ENCODE measurements around the gene PACSIN2.
"Not testable (repeated sequence)": the region's sequence is repeated elsewhere in the genome, so short reads cannot be mapped to it uniquely, and the experiment has no call there.

Gene PACSIN2

DNA sequence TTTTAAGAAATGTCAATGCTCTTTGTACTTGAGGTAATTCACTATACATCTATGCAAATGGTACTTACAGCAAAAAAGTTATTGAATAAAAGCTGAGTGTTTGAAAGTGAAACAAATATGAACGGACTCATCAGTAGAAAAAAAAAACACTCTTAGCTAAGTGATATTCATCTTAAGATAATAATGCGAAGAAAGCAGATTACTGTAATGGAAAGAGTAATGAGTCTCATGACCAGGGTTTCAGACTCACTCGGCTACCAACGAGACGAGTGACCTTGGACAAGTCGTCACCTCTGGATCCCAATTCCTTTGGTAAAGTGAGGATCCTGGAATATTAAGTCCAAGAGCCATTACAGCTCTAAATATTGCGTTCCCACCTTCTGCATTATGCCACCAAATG, 57.0 kb downstream of the PACSIN2 start:
- peaks cover 3% of the 10 kb centered on the region; the same call in 1 of the 2 replicates for H3K36me3 ChIP-seq (ENCODE audit: insufficient read depth, low read length)
- H3K79me2 ChIP-seq (ENCODE audit: control insufficient read depth, insufficient read depth, low read length, unreplicated experiment), result peaks cover 73% of the 10 kb centered on the region
- H3K27ac ChIP-seq (ENCODE audit: low read depth, low read length), result no peak overlapping the region
- peaks cover 11% of the 10 kb centered on the region for H3K4me1 ChIP-seq (ENCODE audit: control insufficient read depth, insufficient read depth, low read length, unreplicated experiment)
- H3K27me3 ChIP-seq (ENCODE audit: insufficient read depth, low read length), result no peaks in the 10 kb centered on the region
- no peak overlapping the region for H2AFZ ChIP-seq (ENCODE audit: low read length, unreplicated experiment)
- H3K4me3 ChIP-seq (ENCODE audit: low read depth, low read length), result no peak overlapping the region

DNA sequence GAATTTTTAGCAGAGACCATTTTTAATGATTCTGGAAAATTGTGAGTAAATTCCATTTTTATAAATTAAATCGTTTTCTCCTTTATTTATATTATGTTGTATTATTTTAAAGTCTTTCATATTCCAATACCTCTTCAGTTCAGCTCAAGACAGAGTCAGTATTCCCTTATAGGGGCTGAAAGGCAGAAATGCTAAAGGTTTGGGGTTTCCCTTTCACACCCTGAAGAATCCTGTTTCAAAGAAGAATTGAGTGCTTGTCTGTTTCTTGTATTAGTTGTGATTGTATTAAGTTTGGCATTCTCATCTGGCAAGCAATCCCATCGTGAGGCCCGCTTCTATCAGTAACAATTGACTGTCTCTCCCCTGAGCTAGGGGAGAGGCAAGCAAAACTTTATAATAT, 57.4 kb downstream of the PACSIN2 start:
- Histone ChIP-seq H3K36me3 (ENCODE audit: insufficient read depth, low read length) (peaks cover 3% of the 10 kb centered on the region; the same call in 1 of the 2 replicates), H3K79me2 (ENCODE audit: control insufficient read depth, insufficient read depth, low read length, unreplicated experiment) (peaks cover 73% of the 10 kb centered on the region), H3K4me1 (ENCODE audit: control insufficient read depth, insufficient read depth, low read length, unreplicated experiment) (peaks cover 11% of the 10 kb centered on the region), H2AFZ (ENCODE audit: low read length, unreplicated experiment) (no peak overlapping the region), H3K27ac (ENCODE audit: low read depth, low read length) (no peak overlapping the region), H3K27me3 (ENCODE audit: insufficient read depth, low read length) (no peaks in the 10 kb centered on the region), H3K4me3 (ENCODE audit: low read depth, low read length) (no peak overlapping the region)

- H3K27me3 ChIP-seq (ENCODE audit: insufficient read depth, low read length), result no peaks in the 10 kb centered on the region
- peaks cover 3% of the 10 kb centered on the region; the same call in 1 of the 2 replicates for H3K36me3 ChIP-seq (ENCODE audit: insufficient read depth, low read length)
- peaks cover 78% of the 10 kb centered on the region for H3K79me2 ChIP-seq (ENCODE audit: control insufficient read depth, insufficient read depth, low read length, unreplicated experiment)
- peaks cover 11% of the 10 kb centered on the region for H3K4me1 ChIP-seq (ENCODE audit: control insufficient read depth, insufficient read depth, low read length, unreplicated experiment)
- no peak overlapping the region for H2AFZ ChIP-seq (ENCODE audit: low read length, unreplicated experiment)
- H3K4me3 ChIP-seq (ENCODE audit: low read depth, low read length), result no peak overlapping the region
- H3K27ac ChIP-seq (ENCODE audit: low read depth, low read length), result no peak overlapping the region
Observed at GRCh38 chr22:42955848-42956247, 59.1 kb downstream of the PACSIN2 start.

- Histone ChIP-seq H3K4me3 (ENCODE audit: low read depth, low read length) (no peak overlapping the region), H3K4me1 (ENCODE audit: control insufficient read depth, insufficient read depth, low read length, unreplicated experiment) (peaks cover 6% of the 10 kb centered on the region), H3K27me3 (ENCODE audit: insufficient read depth, low read length) (no peaks in the 10 kb centered on the region), H2AFZ (ENCODE audit: low read length, unreplicated experiment) (no peak overlapping the region), H3K79me2 (ENCODE audit: control insufficient read depth, insufficient read depth, low read length, unreplicated experiment) (peaks cover 79% of the 10 kb centered on the region), H3K27ac (ENCODE audit: low read depth, low read length) (no peak overlapping the region), H3K36me3 (ENCODE audit: insufficient read depth, low read length) (peaks cover 3% of the 10 kb centered on the region; the same call in 1 of the 2 replicates)
Observed at GRCh38 chr22:42955087-42955635, 59.8 kb downstream of the PACSIN2 start.

DNA sequence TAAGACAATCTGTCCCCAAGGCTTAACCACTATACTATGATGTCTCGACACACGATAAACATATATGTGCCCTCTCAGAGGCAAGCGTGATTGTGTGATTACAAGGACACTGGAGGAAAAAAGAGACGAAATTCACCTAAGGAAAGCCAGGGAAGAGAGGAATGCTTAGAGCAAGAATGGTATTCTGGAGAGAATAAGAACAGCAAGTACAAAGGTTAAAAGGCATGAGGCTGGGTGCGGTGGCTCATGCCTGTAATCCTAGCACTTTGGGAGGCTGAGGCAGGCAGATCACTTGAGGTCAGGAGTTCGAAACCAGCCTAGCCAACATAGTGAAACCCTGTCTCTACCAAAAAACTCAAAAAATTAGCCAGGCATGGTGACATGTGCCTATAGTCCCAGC, 61.2 kb downstream of the PACSIN2 start:
- not testable (repeated sequence) for H3K27ac ChIP-seq (ENCODE audit: low read depth, low read length); H3K4me1 ChIP-seq (ENCODE audit: control insufficient read depth, insufficient read depth, low read length, unreplicated experiment); H3K36me3 ChIP-seq (ENCODE audit: insufficient read depth, low read length); H2AFZ ChIP-seq (ENCODE audit: low read length, unreplicated experiment); H3K27me3 ChIP-seq (ENCODE audit: insufficient read depth, low read length); H3K4me3 ChIP-seq (ENCODE audit: low read depth, low read length)
- H3K79me2 ChIP-seq (ENCODE audit: control insufficient read depth, insufficient read depth, low read length, unreplicated experiment), result peaks cover 73% of the 10 kb centered on the region

DNA sequence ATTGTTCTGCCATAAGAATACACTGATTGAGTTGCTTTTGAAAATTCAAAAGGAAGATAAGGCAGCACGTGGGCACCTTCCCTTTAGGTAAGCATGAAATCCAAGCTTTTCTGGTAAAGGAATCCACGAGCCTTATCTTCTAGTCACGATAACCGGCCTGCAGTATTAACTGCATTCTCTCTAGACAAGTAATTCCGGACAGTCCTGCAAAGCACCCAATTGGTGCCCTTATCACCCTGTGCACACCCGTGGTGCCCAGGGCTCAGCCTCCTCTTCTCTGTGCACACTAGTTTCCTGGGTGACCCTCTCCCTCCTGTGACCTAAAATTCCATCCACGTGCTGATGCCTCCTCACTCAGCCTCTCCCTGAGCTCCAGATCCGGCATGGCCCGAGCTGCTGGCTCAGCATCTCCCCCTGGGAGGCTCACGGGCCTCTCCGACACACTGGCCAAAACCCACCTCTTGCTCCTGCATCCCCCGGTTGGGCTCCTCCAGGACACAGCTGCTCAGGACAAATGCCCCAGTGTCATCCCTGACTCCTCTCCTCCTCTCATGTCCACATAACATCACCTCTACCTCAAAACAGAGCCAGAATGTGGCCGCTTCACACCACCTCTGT, 63.7 kb downstream of the PACSIN2 start:
- Histone ChIP-seq H3K4me1 (ENCODE audit: control insufficient read depth, insufficient read depth, low read length, unreplicated experiment) (peaks cover 6% of the 10 kb centered on the region), H3K4me3 (ENCODE audit: low read depth, low read length) (no peak overlapping the region), H3K27ac (ENCODE audit: low read depth, low read length) (no peak overlapping the region), H3K36me3 (ENCODE audit: insufficient read depth, low read length) (no peaks in the 10 kb centered on the region; the same call in 1 of the 2 replicates), H3K27me3 (ENCODE audit: insufficient read depth, low read length) (no peaks in the 10 kb centered on the region), H3K79me2 (ENCODE audit: control insufficient read depth, insufficient read depth, low read length, unreplicated experiment) (peaks cover 79% of the 10 kb centered on the region), H2AFZ (ENCODE audit: low read length, unreplicated experiment) (no peak overlapping the region)

- no peak overlapping the region for H2AFZ ChIP-seq (ENCODE audit: low read length, unreplicated experiment)
- peaks cover 6% of the 10 kb centered on the region for H3K4me1 ChIP-seq (ENCODE audit: control insufficient read depth, insufficient read depth, low read length, unreplicated experiment)
- H3K27me3 ChIP-seq (ENCODE audit: insufficient read depth, low read length), result no peaks in the 10 kb centered on the region
- no peak overlapping the region for H3K27ac ChIP-seq (ENCODE audit: low read depth, low read length)
- no peaks in the 10 kb centered on the region for H3K36me3 ChIP-seq (ENCODE audit: insufficient read depth, low read length)
- H3K4me3 ChIP-seq (ENCODE audit: low read depth, low read length), result no peak overlapping the region
- peaks cover 79% of the 10 kb centered on the region for H3K79me2 ChIP-seq (ENCODE audit: control insufficient read depth, insufficient read depth, low read length, unreplicated experiment)
Observed at GRCh38 chr22:42950281-42950680, 64.7 kb downstream of the PACSIN2 start.

- Histone ChIP-seq H3K4me3 (ENCODE audit: low read depth, low read length) (no peak overlapping the region), H3K4me1 (ENCODE audit: control insufficient read depth, insufficient read depth, low read length, unreplicated experiment) (peaks cover 6% of the 10 kb centered on the region), H3K36me3 (ENCODE audit: insufficient read depth, low read length) (no peaks in the 10 kb centered on the region), H3K27me3 (ENCODE audit: insufficient read depth, low read length) (no peaks in the 10 kb centered on the region), H2AFZ (ENCODE audit: low read length, unreplicated experiment) (no peak overlapping the region), H3K27ac (ENCODE audit: low read depth, low read length) (no peak overlapping the region; the same call in 1 of the 2 replicates), H3K79me2 (ENCODE audit: control insufficient read depth, insufficient read depth, low read length, unreplicated experiment) (peaks cover 73% of the 10 kb centered on the region)
Observed at GRCh38 chr22:42949159-42949558, 65.8 kb downstream of the PACSIN2 start.

DNA sequence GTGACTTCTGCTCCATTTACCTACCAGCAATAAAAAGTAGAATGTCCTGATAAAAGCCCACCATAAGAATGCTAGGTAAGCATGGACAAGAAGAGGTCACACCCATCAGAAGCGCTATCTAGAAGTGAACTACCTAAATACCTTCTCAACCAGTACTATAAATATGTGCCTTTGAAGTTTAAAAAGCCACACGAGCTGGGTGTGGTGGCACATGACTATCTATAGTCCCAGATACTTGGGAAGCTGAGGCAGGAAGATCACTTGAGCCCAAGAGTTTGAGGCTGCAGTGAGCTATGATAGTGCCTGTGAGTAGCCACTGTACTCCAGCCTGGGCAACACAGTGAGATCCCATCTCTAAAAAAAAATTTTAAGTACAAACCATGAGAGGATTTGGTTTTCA, 66.7 kb downstream of the PACSIN2 start:
- H3K4me1 ChIP-seq (ENCODE audit: control insufficient read depth, insufficient read depth, low read length, unreplicated experiment), result peaks cover 6% of the 10 kb centered on the region
- H3K79me2 ChIP-seq (ENCODE audit: control insufficient read depth, insufficient read depth, low read length, unreplicated experiment), result peaks cover 65% of the 10 kb centered on the region
- no peak overlapping the region for H3K27ac ChIP-seq (ENCODE audit: low read depth, low read length)
- no peaks in the 10 kb centered on the region for H3K27me3 ChIP-seq (ENCODE audit: insufficient read depth, low read length)
- no peak overlapping the region for H3K4me3 ChIP-seq (ENCODE audit: low read depth, low read length)
- H3K36me3 ChIP-seq (ENCODE audit: insufficient read depth, low read length), result no peaks in the 10 kb centered on the region
- H2AFZ ChIP-seq (ENCODE audit: low read length, unreplicated experiment), result no peak overlapping the region

DNA sequence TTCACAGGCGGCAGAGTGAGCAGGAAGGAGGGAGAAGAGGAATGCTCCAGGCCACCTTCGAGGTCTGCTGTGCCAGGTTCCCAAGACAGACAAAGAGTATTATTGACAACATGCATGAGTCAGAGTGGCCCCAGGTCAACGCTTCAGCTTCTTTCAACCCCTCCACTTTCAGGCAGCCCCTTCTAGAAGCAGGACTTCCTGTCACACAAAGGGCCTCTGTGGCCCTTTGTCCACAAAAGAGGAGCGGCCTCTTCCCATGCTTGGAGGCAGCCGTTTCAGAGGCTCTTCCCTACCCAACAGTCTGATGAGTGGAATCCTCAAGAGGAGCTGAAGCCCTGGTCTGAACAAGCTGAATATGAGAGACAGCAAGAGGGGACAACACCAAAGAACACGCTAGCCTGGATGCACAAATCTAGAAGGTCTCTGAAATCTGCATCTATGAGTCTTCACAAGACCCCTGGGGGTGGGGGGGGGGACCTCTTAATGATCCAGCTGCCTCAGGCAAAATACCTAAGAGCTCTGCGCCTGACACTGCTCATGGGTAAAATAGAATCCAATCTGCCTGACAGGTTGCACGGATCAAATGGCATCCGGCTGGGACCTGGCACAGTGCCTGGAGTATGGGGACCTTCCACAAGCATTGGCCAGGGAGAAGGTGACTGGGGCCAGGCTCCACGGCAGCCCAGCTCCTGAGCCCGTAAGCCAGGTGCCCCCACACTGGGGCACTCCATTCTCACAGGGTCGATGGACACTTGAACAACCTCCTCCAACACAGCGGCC, 67.5 kb downstream of the PACSIN2 start:
- peaks cover 6% of the 10 kb centered on the region for H3K4me1 ChIP-seq (ENCODE audit: control insufficient read depth, insufficient read depth, low read length, unreplicated experiment)
- H3K27me3 ChIP-seq (ENCODE audit: insufficient read depth, low read length), result no peaks in the 10 kb centered on the region
- no peak overlapping the region for H3K27ac ChIP-seq (ENCODE audit: low read depth, low read length)
- no peak overlapping the region for H2AFZ ChIP-seq (ENCODE audit: low read length, unreplicated experiment)
- no peaks in the 10 kb centered on the region for H3K36me3 ChIP-seq (ENCODE audit: insufficient read depth, low read length)
- H3K79me2 ChIP-seq (ENCODE audit: control insufficient read depth, insufficient read depth, low read length, unreplicated experiment), result peaks cover 63% of the 10 kb centered on the region
- H3K4me3 ChIP-seq (ENCODE audit: low read depth, low read length), result no peak overlapping the region

All from ACC112 (cell line).